Measurements from ENCODE around the gene TNIP1.

The TNIP1 gene

DNA sequence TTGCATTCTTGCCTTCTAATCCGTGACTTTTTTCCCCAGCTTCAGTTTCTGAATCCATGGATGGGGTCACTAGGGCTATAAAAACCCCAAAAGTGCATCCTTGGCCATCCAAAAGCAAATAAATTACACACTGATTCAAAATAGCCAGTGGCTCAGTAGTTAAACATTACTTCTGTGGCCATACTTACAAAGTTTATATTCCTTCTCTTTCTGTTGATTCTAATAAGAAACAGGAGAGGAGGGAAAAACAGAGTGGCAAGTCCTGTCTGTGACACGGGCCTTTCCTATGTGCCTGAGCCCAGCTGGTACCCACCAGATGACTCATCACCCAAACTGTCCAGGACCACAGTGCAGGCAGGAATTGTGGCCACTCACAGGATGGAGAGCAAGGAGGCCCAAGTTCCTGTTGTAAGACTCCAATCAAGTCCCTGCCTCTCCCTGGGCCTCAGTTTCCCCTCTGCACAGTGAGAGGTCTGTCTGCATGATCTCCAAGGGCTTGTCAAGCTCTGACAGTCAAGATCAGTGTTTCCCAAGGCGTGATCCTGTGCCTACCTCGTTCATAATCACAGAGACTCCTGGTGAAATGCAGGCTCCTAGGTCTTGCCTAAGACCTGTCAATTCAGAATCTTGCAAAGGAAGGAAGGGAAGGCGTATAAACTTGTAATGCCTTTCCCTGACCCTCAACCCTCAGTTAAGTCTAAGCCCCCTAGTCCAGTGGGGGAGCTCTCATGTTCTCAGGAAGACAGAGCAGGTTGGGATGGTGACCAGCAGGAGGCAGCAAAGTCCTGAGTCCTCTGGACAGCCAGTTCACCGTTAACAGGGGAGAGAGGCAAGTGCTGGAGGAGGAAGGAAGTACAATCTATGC is 29.5 kb downstream of the TNIP1 start:
- in situ Hi-C loops (cut with HindIII; ENCODE audit: low pct_unique_long_range_greater_than_20kb, low sequenced_read_pairs), result no loop called here
- DNase-seq (ENCODE audit: low read depth in 1 of 2, low spot score in 1 of 2), result peak; percentile 77 to 82
- TF ChIP-seq JUND (IDR thresholded peaks at IDR 0.05; ENCODE audit: low read depth), result no peak

DNA sequence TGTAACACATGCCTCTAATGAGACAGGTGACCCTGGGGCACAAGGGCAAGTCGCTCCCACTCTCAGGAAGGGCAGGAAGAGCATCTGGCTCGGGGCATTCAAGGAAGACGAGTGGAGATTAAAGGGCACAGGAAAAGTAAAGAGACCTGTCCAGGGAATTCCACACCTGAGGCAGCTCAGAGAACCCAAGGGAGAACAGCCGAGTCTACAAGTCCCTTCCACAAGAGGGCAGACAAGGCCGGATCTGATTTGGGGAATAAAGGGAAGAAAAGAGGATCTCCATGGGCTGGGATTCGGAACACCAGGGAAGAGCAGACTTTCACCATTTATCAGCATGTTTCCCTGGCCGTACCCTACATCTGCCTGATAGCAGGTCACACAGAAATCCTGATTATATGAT is 32.3 kb downstream of the TNIP1 start:
- TF ChIP-seq JUND (IDR thresholded peaks at IDR 0.05; ENCODE audit: low read depth), result no peak
- peak in 1 of 2 experiments; percentile 67 for DNase-seq (ENCODE audit: low read depth in 1 of 2, low spot score in 1 of 2)
- in situ Hi-C loops (cut with HindIII; ENCODE audit: low pct_unique_long_range_greater_than_20kb, low sequenced_read_pairs), result no loop called here

DNA sequence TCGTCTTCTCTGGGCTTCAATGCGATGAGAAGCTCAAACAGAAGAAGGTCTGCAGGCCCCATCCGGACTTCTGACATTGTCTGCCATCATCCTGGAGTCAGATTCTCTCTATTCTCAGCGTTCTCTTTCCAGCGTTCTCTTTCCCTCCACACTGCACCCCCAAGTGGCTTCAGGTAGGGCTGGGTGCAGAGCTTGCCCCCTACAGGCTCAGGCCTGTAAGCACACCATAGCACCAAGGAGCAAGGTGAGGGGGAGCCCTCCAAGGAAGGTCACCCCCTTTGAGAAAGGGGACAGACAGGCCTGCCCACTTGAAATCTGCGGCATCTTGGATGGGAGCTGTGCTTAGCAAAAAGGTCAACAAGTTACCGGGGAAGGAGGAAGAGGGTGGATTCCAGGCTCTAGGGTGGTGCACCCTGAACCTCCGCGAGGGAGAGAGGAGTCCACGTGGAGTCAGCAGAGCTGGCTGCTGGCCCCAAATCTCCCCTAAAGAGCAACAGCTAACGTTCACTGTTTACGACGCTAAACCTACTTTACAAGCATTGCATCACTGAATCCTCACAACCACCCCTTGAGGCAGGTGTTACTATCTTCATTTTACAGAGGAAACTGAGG is 32.9 kb downstream of the TNIP1 start:
- in situ Hi-C loops (cut with HindIII; ENCODE audit: low pct_unique_long_range_greater_than_20kb, low sequenced_read_pairs), result no loop called here
- TF ChIP-seq JUND (IDR thresholded peaks at IDR 0.05; ENCODE audit: low read depth), result no peak

DNA sequence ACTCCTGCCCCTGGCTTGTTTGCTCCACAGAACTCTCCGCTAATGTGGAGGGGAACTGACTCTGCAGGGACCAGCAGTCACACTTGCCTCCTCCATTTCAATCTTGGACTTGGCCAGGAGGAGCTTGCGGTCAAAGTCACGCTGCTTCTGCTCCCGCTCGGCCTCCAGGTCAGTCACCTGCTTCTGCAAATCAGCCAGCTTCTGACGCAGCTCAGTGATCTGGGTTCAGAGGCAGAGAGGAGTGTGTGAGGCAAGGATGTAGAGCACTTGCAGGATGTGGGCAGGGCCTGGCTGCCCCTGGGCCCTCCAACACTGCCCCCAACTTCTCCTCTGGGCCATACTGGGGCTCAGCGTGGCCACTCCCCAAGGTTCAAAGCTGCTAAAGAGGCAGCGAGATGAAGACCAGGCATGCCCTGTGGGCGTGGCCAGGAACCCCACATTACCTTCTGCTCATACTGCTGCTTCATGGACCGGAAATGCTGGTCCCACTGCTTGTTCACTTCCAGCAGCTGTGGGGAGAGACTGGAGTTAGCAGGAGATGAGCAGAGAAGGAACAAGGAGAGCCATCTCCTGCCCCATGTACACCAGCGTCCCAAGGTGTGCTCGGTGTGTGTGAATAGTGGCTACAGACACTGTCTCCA is 38.3 kb downstream of the TNIP1 start:
- in situ Hi-C loops (cut with HindIII; ENCODE audit: low pct_unique_long_range_greater_than_20kb, low sequenced_read_pairs), result no loop called here
- TF ChIP-seq JUND (IDR thresholded peaks at IDR 0.05; ENCODE audit: low read depth), result no peak
- DNase-seq (ENCODE audit: low read depth in 1 of 2, low spot score in 1 of 2), result no peak

More for the DNA sequence above, 32.9 kb downstream of the TNIP1 start:
- peak in 1 of 2 experiments; percentile 53 for DNase-seq (ENCODE audit: low read depth in 1 of 2, low spot score in 1 of 2)

DNA sequence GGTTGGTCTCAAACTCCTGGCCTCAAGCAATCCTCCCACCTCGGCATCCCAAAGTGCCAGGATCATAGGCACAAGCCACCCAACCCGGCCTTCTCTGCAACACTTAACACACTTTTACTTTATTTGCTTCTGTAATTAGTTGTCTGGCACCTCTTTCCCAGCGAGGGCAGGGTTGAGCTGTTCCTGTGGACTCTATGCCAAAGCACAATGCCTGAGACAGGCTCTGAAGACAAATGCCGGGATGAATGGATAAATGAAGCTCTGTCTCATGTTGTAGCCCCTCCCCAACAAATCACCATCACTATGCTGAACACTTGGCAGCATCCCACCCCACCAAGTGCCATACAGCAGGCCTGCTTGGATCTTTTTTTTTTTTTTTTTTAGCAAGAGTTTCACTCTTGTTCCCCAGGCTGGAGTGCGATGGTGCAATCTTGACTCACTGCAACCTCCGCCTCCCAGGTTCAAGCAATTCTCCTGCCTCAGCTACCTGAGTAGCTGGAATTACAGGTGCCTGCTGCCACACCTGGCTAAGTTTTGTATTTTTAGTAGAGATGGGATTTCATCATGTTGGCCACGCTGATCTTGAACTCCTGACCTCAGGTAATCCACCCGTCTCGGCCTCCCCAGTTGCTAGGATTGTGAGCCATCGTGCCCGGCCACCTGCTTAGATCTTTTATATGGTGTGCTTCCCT is 39.1 kb downstream of the TNIP1 start:
- no peak for DNase-seq (ENCODE audit: low read depth in 1 of 2, low spot score in 1 of 2)
- in situ Hi-C loops (cut with HindIII; ENCODE audit: low pct_unique_long_range_greater_than_20kb, low sequenced_read_pairs), result no loop called here
- no peak for TF ChIP-seq JUND (IDR thresholded peaks at IDR 0.05; ENCODE audit: low read depth)

DNA sequence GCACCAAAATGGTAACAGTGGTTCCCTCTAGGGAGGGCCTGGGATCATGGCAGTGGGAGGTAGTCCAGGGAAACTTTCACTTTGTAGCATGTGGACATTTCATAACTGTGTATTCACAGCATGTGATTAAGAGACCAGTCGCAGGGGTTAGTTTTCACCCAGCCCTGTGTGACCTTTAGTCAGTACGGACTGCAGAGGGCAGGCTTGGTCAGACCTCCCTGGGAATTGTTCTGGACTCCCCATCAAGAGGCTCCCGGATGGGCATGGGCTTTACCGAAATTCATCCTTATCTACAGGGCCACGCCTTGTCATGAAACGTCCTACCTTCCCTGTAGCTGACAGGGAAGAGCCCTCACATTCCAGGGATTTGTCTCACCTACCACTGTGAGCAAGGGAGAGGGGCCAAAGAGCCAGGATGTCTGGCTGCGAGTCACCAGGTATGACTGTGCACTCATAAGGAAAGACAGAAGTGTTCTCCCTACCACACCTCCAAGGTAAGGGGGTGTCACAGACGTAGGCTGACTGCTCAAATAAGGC is 40.6 kb downstream of the TNIP1 start:
- in situ Hi-C loops (cut with HindIII; ENCODE audit: low pct_unique_long_range_greater_than_20kb, low sequenced_read_pairs), result no loop called here
- DNase-seq (ENCODE audit: low read depth in 1 of 2, low spot score in 1 of 2), result no peak
- TF ChIP-seq JUND (IDR thresholded peaks at IDR 0.05; ENCODE audit: low read depth), result no peak

DNA sequence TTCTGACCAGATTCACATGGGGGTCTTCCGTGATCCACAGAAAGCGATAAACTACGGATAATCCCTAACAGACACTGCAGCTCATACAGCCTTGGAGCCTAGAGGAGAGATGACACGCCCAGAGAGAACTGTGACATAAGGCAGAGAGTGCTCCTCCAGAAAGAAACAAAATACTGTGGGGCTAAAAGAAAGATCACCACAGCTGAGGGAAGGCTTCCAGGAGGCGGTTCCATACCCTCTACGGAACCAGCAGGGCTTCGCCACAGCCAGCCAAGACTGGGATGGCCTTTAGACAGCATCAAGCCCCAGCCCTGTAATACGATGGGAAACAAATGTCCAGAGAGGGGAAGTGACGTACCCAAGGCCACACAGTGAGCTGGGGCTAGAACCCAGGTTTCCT is 41.2 kb downstream of the TNIP1 start:
- TF ChIP-seq JUND (IDR thresholded peaks at IDR 0.05; ENCODE audit: low read depth), result no peak
- DNase-seq (ENCODE audit: low read depth in 1 of 2, low spot score in 1 of 2), result no peak
- in situ Hi-C loops (cut with HindIII; ENCODE audit: low pct_unique_long_range_greater_than_20kb, low sequenced_read_pairs), result no loop called here

DNA sequence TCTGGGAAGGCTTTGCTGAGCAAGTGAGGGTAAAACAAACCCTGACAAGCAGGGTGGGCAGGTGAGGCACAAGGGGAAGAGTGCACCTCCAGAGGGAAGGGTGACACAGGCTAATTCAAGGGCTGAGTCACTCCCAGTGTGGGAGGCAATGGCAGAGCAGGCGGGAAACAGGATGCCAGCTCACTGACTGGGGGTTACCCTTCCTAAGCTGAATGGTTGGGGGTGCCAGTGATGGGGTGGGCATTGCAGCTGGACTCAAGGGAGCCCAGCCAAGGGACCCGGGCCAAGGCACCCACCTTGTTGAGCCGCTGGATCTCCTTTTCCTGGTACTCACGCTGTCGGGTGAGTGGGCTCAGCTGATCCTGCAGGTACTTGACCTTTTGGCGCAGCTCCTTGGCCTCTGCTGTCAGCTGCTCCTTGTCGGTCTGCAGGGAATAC is 42.0 kb downstream of the TNIP1 start:
- DNase-seq (ENCODE audit: low read depth in 1 of 2, low spot score in 1 of 2), result no peak
- in situ Hi-C loops (cut with HindIII; ENCODE audit: low pct_unique_long_range_greater_than_20kb, low sequenced_read_pairs), result no loop called here
- no peak for TF ChIP-seq JUND (IDR thresholded peaks at IDR 0.05; ENCODE audit: low read depth)

DNA sequence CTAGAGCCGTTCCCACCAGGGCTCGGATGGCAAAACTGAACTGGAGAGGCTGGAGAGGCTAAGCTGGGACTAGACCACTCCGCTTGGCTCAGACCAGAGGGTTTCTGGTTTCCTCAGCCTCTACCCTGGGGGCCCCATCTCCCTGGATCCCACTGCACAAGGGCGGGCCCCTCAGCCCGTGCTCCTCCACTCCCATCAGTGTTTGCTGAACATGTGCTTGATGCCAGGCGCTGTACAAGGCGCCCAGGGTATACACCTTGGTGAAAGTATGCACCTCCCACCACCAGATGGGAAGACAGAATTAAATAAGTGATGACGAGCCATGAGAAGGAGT is 42.5 kb downstream of the TNIP1 start:
- in situ Hi-C loops (cut with HindIII; ENCODE audit: low pct_unique_long_range_greater_than_20kb, low sequenced_read_pairs), result no loop called here
- no peak for TF ChIP-seq JUND (IDR thresholded peaks at IDR 0.05; ENCODE audit: low read depth)
- no peak for DNase-seq (ENCODE audit: low read depth in 1 of 2, low spot score in 1 of 2)

DNA sequence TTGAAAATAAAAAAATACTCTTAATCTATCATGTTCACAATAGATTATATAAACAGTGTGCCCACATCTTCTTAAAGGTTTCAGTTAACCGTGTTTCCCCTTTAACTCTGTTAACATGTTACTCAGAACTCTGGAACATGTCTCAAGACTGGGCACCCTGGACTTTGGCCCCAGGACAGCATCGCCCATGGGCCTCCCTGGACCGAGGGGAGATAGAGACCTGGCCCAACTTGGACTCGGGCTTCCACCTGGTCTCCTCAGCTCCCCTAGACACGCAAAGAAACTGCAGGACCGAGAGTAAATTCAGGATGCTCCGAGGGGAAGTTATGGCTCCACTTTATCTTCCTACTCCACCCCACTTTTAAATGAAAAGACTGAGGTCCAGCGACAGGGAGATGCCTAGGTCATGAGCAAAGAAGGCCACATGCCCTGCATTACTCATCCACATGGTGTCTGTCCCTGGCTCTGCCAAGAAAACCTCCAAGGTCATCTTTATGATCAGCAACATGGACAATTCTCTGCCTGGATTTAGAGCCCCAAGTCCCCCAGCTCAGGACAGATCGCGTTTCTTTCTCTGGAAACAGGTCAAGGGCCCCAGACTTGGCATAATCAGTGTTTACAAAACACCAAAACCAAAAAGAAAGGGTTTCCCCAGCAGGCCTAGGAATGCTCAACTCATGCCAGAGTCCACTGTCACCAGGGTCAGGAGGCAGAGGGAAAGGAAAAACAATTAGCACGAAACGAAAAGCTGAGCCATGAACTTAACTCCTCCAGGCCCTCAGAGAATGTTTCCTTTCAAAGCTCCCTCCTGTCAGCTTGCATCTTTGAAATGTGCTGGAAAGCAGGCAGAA is 43.0 kb downstream of the TNIP1 start:
- DNase-seq (ENCODE audit: low read depth in 1 of 2, low spot score in 1 of 2), result no peak
- in situ Hi-C loops (cut with HindIII; ENCODE audit: low pct_unique_long_range_greater_than_20kb, low sequenced_read_pairs), result no loop called here
- TF ChIP-seq JUND (IDR thresholded peaks at IDR 0.05; ENCODE audit: low read depth), result no peak

DNA sequence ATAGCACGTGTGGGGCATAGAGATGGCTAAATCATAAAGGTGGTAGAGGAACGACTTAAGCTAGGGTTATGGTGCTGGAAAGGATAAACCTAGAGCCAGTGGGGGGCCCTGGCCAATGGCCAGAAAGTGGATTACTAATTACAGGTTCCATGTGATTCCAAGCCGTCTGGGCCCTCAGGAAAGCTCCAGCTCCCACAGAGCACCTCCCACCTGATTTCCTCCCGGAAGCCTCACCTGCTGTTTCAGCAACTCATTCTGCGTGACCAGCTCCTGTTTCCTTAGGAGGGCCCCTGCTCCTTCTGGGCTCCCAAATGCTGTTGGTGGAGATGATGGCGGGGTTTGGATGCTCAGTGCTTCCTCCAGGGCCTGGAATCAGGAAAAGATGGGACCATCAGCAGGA is 44.3 kb downstream of the TNIP1 start:
- DNase-seq (ENCODE audit: low read depth in 1 of 2, low spot score in 1 of 2), result no peak
- in situ Hi-C loops (cut with HindIII; ENCODE audit: low pct_unique_long_range_greater_than_20kb, low sequenced_read_pairs), result no loop called here
- no peak for TF ChIP-seq JUND (IDR thresholded peaks at IDR 0.05; ENCODE audit: low read depth)
